ENCODE measurements around the gene NBPF10. TPM values are rescaled to one million over a fixed set of nuclear protein-coding genes. Genes with fewer than 3 reads are reported as not detected.
"Not testable (repeated sequence)": the region's sequence is repeated elsewhere in the genome, so short reads cannot be mapped to it uniquely, and the experiment has no call there.

NBPF10 gene
- 1.0 and 1.1 TPM in 2 replicates for total RNA-seq
- polyA plus RNA-seq (2012) = 1.0 TPM

- not testable (repeated sequence) for DNase-seq (ENCODE audit: low read depth)
These were observed at the start of gene NBPF10 for GRCh38 chr1:146144465-146144864. TSS of gene NBPF10 (minus strand) at chr1:146144804. CDS start at chr1:146144769, 35 bp downstream.

GRCh38 chr1:146174531-146174930 is 29.9 kb upstream of the NBPF10 start:
- not testable (repeated sequence) for DNase-seq (ENCODE audit: low read depth)

- DNase-seq (ENCODE audit: low read depth) = not testable (repeated sequence)
These were observed 23.1 kb upstream of the NBPF10 start for GRCh38 chr1:146167740-146168139.

- not testable (repeated sequence) for DNase-seq (ENCODE audit: low read depth)
These were observed 22.7 kb upstream of the NBPF10 start for GRCh38 chr1:146167273-146167672.

Other genes starting within 250 kb of the NBPF10 start
- gene ITGA10, start 234.8 kb downstream of the NBPF10 start, total RNA-seq = 30.2 and 41.5 TPM in 2 replicates
- 27.1 and 34.2 TPM in 2 replicates for gene PEX11B, start 226.1 kb downstream of the NBPF10 start, total RNA-seq
- 191 and 218 TPM in 2 replicates for gene RBM8A, start 217.3 kb downstream of the NBPF10 start, total RNA-seq
- gene LIX1L, start 186.8 kb downstream of the NBPF10 start, total RNA-seq = 24.4 and 24.7 TPM in 2 replicates
- 1.6 and 2.5 TPM in 2 replicates for gene ANKRD34A, start 180.2 kb downstream of the NBPF10 start, total RNA-seq
- 36.0 and 37.3 TPM in 2 replicates for gene POLR3GL, start 180.1 kb downstream of the NBPF10 start, total RNA-seq
- gene TXNIP, start 148.2 kb downstream of the NBPF10 start, total RNA-seq = 260 and 398 TPM in 2 replicates
- 184 and 334 TPM in 2 replicates for gene HJV, start 123.1 kb downstream of the NBPF10 start, total RNA-seq
- gene NOTCH2NLA, start 84.2 kb upstream of the NBPF10 start, total RNA-seq = 43.2 and 56.2 TPM in 2 replicates